Limb (tissue), 2 donors: ENCODE results near the gene ALK.

Experiments
- DNase-seq, 2 donors: peaks; one replicate each; pipeline ENCODE4 v3.0.0-alpha.2; 2016; ENCODE audit errors: extremely low spot score in 2 of 2

Gene ALK

GRCh38 chr2:29456429-29456828 lies 465.0 kb downstream of the ALK start:
- no peak for DNase-seq

- DNase-seq: no peak
These were observed 466.1 kb downstream of the ALK start for GRCh38 chr2:29455200-29455860.

- no peak for DNase-seq
These were observed 469.4 kb downstream of the ALK start for GRCh38 chr2:29452036-29452435.

- no peak for DNase-seq
These were observed 470.7 kb downstream of the ALK start for GRCh38 chr2:29450596-29451222.

- DNase-seq: no peak
These were observed 471.9 kb downstream of the ALK start for GRCh38 chr2:29449499-29449898.

GRCh38 chr2:29448096-29448688 lies 473.2 kb downstream of the ALK start:
- DNase-seq: no peak

- no peak for DNase-seq
These were observed 473.9 kb downstream of the ALK start for GRCh38 chr2:29447513-29447912.

- DNase-seq: no peak
These were observed 474.5 kb downstream of the ALK start for GRCh38 chr2:29446847-29447246.

- DNase-seq: no peak
These were observed 477.2 kb downstream of the ALK start for GRCh38 chr2:29444150-29444549.

- DNase-seq: no peak
These were observed 477.8 kb downstream of the ALK start for GRCh38 chr2:29443627-29444026.

- no peak for DNase-seq
These were observed 478.2 kb downstream of the ALK start for GRCh38 chr2:29443151-29443550.

GRCh38 chr2:29440921-29441623 lies 480.3 kb downstream of the ALK start:
- no peak for DNase-seq

- no peak for DNase-seq
These were observed 487.5 kb downstream of the ALK start for GRCh38 chr2:29433920-29434319.

- DNase-seq: no peak
These were observed 488.3 kb downstream of the ALK start for GRCh38 chr2:29433128-29433527.

- no peak for DNase-seq
These were observed 489.9 kb downstream of the ALK start for GRCh38 chr2:29431485-29431884.

GRCh38 chr2:29430382-29431112 lies 490.8 kb downstream of the ALK start:
- no peak for DNase-seq

GRCh38 chr2:29426354-29426753 lies 495.0 kb downstream of the ALK start:
- no peak for DNase-seq

GRCh38 chr2:29425866-29426265 lies 495.5 kb downstream of the ALK start:
- DNase-seq: no peak

GRCh38 chr2:29423061-29423666 lies 498.2 kb downstream of the ALK start:
- DNase-seq: no peak

- DNase-seq: peak; percentile 31 to 41
These were observed 500.2 kb downstream of the ALK start for GRCh38 chr2:29420999-29421782.
